HG03342 (cell line): ENCODE results near the gene GNB2.

Source experiments
- ATAC-seq: cut with Tn5 transposase; IDR thresholded peaks from one replicate; pipeline ENCODE4 v1.9.1; 2021; ENCODE audit warnings: mild to moderate bottlenecking, moderate library complexity; ENCODE audit not compliant: unreplicated experiment

The GNB2 gene

DNA sequence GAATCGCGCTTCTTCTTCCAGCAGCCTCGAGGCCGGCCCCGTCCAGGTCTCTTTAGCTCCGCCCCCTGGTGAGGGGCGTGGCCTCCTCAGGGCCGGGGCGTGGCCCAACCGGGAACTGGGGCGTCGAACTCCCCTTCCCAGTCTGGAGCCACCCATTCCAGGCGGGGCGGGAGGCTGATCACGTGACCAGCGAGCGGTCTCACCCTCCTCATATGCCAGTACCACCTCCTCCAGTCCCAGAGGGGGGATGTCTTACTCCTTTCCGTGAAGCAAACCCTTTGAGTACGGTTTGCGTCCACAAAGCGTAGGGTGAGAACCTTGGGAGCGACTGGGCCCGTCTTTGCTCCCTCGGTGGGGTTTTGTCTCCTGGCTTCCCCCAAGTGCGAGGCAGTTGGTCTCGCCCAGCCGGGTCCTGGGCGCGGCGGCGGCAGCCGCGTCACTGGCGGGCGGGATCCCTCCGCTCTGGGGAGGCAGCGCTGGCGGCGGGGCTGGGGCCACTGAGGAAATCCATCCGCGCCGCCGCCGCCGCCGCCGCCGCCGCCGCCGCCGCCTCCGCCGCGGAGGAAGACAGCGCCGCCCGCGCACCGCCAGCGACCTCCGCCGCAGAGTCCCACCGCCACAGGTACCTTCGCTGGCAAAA lies at the start of gene GNB2:
GNB2 (plus strand) TSS at position 439 of the 640 bp plus-strand sequence. CDS start 2,526 bp downstream, outside the sequence.
- peak; percentile 62 for ATAC-seq

DNA sequence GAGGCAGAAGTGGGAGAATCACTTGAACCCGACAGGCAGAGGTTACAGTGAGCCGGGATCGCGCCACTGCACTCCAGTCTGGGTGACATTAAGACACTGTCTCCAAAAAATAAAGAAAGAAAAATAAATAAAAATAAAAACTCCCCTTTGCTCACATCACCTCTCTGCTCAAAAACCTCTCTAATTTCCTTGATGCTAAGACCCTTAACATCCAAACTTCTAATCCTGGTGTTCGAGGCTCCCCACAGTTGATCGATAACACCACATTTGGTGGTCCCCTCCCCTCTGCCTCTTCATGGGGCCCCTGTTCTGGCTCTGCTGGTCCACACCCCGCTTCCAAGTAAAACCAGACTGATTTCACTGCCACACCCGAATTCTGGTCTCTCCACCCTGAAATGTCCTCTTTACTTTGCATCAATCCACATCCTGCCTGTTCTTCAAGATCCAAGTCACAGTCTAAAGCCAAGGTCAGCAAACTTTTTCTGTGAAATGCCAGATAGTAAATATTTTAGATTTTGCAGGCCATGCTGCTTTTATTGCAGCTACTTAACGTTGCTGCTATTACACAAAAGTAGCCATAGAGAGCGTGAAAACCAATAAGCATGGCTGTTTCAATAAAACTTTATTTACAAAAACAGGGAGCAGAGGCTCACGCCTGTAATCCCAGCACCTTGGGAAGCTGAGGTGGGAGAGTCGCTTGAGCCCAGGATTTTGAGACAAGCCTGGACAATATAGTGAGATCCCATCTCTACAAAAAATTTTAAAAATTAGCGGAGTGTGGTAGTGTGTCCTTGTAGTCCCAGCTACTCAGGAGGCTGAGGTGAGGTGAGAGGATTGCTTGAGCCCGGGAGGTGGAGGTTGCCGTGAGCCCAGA lies 49.4 kb upstream of the GNB2 start:
- no peak for ATAC-seq

DNA sequence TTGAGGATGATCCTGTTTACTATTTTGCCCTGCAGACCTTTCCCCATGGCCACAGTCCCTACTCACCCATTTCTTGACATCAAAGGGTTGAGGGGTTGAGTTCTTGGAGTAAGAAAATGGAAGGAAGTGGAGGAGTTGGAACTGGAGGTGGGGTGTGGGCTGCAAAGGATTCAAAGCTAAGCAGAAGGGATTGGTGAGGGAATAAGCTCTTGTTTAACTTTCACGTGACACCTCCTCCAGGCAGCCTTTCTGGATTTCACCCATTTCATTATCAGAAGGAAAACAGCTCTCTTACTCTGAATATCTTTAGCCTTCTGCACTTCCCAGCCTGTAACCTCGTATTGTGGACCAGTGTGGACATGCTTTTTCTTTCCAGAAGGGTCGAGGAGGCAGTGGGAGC lies 47.5 kb upstream of the GNB2 start:
- ATAC-seq: no peak

DNA sequence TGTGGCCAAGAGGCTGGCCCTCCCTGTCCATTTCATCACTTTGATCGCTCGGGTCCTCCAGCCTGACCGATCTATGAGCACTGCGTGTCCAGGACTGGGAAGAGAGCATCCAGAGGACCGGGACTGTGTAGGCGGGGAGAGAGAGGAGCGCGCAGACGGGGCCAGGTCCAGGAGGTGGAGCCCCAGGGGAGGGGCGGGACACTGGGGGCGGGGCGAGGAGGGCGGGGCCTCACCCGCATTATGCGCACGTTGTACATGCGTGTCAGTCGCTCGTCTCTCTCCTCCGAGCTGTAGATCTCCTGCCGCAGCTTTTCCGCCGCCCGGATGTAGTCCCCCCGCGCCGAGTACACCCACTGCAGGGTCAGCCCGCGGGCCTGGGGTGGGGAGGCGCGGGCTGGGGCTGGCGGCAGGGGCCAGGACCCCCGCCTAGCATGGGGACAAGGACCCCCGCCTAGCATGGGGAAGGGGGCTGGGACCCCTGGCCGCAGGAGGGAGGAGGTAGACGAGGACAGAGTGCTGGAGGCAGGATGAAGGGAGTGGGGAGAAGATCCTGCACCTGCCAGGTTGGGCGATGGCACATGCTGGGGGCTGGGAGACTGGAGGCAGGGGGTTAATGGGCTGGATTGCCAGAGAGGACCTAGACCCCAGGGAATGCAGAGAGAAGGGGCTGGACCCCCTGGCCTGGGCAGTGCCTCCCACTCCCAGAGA lies 46.9 kb upstream of the GNB2 start:
- ATAC-seq: peak; percentile 81

DNA sequence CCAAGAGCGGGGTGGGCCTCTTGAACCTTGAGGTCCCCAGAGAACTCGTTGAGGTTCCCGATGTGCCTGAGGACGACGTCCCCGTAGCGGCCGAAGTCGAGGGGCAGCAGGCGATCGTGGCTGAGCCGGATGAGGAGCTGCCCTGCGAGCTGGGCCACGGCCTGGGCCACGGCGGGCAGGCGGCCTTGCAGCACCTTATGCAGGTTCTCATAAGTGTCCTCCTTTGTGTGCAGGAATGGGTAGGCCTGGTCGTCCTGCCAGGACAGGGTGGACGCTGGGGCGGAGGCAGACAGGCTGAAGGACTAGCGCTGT lies 46.3 kb upstream of the GNB2 start:
- ATAC-seq: no peak

DNA sequence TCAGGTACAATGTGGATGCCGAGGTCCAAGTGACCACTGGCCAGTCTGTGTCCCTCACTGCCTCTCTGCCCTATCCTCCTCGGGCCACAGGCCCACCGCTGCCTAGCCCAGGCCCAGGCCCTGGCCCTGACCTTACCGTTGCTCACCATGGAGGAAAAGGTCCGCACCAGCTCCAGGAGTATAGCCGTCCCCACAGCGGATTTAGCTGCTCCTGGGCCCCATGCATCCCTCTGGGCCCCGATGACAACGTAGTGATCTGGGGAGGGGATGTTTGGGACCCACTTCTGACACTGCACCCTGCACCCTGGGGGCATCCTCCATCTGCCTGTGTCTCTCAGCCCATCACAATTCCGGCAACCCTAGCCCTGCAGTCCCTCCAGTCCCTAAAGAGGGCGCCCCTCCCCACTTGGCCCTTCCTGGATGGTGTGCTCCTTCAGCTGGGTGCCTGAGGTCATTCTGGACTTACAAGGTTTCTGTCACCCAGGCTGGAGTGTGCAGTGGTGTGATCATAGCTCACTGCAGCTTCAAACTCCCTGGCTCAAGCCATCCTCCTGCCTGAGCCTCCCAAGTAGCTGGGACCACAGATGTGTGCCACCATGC lies 44.3 kb upstream of the GNB2 start:
- no peak for ATAC-seq

DNA sequence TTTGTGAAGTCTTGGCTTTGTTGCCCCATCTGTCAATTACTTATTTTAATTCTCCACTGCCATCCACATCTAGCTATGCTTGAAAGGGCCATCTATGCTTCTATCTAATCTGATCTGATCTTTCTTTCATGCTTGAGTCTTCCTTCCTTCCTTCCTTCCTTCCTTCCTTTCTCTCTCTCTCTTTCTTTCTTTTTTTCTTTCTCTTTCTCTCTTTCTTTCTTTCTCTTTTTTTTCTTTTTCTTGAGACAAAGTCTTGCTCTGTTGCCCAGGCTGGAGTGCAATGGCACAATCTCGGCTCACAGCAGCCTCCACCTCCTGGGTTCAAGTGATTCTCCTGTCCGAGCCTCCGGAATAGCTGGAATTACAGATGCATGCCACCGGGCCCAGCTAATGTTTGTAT lies 43.5 kb upstream of the GNB2 start:
- no peak for ATAC-seq

DNA sequence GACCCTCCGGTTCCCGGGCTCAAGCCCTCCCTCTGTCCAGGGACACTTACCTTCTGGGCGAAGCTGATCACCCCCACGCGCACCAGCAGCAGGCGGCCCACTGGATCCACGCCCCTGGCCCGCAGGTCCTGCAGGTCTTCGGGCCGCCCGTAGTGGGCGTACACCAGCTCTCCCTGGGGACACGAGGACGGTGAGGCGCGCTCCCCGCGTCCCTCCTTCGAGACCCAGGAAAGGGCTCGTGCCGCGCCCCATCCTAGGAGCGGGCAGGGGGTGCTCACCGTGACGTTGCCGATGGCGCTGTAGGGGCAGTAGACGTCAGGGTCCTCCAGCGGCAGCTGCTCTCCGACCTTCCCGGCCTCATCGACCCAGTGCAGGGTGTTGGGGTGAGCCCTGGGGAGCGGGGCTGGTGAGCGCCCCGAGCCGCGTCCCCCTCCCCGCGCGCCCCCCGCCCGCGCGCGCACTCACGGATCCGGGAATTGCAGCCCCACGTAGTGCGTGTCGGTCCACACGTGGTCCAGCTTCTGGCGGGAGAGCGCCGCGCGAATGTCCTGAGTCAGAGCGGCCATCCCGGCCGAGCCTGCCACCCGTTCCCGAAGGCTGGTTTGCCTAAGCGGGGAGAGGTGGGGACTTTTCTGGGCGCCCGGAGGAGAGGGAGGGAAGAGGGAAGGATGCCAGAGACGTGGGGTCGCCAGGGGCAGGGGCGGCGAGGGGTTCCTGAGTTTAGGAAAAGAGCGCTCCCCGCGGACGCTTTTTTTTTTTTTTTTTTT lies 40.4 kb upstream of the GNB2 start:
- no peak for ATAC-seq

DNA sequence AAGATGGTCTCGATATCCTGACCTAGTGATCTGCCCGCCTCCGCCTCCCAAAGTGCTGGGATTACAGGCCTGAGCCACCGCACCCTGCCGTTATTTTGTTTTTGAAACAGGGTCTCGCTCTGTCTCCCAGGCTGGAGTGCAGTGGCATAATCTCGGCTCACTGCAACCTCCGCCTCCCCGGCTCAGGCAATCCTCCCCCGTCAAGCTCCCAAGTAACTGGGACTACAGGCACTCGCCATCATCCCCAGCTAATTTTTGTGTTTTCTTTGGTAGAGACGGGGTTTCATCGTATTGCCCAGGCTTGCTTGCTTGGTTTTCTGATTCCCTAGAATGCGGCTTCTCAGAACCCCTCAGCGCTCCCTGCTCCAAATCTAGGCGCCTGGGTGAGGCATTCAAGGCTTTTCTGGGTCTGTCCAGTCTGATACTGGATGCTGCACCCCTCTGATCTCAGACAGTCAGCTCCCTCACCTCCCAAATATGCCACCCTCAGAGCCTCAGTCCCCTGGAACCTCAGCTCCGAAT lies 33.5 kb upstream of the GNB2 start:
- ATAC-seq: no peak

DNA sequence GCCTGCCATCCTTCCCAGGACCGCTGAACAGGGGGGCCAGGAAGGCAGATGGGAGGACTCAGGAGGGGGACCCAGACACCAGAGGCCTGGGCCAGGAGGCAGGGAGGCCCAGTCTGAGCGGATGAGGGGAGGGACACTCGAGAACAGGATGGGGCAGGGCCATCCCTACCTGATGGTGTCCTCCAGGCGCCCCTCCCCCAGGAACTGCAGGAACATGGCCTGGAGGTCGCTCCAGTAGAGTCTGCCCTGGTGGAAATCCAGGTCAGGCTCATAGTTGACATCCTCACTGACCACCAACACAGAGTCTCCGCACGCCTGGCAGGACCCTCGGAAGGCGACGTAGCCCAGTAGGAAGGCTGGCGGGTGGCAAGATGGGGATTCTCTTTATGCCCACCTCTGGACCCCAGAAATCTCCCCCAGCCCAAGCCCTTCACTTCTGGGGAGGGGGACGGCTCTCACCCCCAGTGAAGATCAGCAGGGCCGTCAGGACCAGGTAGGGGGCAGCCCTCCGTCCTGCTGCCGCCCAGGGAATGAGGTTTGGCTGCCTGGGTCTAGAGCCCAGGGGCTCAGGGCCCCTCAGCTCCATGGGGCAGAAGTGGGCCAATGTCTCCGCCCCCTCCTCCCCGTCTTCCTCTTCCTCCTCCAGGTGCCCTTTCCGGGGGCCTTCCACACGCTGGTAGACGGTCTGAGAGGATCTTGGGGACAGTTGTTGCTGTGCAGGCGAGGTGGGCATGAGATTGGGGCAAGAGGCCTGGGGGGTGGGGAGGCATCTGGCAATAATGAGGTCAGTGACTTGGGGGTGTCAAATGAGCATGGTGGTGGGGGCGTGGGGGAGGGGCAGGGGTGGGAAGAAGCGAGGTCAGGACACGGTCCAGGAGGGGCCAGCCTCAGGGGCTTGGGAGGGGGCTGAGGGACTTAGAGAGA lies 32.8 kb upstream of the GNB2 start:
- ATAC-seq: no peak

DNA sequence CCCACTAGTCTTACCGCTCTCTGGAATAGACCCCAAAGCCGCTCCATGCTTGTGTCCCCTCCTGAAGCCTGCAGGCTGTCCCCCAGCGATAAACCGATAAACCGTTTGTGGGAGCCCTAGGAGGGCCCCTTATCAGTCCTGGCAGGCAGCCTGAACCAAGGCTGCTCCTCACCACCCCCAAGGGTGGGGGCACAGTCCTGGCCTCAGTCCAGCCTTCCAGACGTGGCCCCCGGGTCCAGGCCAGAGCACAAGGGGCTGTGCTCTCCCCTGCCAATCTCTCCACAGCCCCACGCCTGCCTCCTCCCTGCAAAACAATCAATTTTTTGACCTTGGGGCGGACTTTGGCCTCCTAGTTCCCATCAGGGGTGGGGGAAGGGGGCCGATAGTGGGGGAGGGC lies 32.1 kb upstream of the GNB2 start, which contains the start of gene TFR2:
TFR2 (minus strand) TSS at position 90 of the 397 bp plus-strand sequence; CDS start at position 47, 43 bp downstream.
- no peak for ATAC-seq

DNA sequence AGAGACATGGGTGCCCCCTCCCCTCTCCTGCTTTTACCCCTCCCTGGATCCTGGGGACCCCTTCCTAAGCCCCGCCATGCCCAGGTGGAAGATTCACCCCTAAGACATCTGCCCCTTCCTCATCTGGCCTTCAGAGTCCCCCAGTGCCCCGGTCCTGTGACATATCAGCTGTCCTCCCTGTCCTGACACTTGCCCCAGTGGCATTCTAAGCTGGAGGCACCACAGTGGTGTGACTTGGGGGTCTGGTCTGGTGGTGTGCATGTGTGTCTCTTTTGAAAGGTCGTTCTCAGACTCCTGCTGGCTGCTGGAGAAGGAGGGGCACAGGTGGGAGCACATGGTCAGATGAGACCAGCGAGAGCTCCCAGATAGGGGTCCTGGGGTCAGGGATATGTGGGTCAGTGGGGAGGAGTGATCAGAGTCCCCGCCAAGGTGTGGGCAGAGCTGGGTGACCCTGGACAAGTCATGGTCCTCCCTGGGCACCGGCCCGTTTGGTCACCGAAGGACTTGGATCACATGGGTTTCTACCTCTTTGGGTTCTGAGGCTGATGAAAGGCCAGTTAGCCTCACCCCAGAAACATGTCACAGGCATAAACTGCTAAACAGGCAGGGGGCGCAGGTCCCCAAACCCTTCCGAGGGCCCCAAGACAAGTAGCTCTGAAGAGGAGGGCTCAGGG lies 31.5 kb upstream of the GNB2 start:
- ATAC-seq: no peak

DNA sequence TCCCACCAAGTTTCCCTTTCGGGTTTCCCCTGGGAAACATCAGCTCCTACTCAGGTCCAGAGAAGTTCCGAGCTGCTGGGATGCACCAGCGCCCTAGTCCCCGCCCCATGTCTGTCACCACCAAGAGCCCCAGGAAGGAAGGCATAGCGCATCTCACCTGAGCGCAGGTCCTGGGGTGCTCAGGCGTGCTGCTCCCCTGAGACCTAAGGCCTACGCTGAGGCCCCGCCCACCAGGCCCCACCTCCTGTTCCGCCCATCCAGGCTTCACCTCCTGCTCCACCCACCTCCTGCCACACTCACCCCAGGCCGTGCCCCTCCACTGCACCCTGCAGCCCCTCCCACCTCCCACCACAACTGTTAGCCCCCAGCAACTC lies 31.0 kb upstream of the GNB2 start:
- ATAC-seq: no peak

DNA sequence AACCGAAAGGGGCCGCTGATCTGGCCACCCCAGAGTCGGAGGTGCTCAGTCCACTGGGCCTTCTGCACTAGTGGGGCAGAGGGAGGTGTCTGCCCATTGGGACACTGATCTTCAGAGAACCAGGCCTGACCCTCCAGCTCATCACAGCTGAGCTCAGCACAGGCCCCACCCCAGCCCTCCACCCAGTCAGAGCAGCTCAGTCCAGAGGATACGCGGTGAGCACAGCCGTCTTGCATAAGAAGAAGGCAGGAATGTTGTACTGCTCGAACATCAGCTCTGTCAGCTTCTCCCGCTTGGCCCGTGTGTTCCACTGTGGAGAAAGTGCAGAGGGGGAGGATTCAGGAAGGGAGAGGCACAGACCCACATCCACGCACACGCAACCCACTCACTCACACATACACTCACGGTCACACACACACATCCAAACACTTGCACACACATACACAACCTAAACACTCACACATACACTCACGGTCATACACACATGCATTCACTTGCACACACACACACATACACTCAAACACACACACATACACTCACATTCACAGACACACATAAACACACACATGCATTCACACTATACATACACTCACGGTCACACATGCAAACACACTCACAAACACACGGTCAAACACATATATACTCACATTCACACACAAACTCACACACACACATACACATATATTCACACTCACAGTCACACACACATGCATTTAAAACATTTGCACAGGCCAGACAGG lies 23.5 kb upstream of the GNB2 start:
- no peak for ATAC-seq

DNA sequence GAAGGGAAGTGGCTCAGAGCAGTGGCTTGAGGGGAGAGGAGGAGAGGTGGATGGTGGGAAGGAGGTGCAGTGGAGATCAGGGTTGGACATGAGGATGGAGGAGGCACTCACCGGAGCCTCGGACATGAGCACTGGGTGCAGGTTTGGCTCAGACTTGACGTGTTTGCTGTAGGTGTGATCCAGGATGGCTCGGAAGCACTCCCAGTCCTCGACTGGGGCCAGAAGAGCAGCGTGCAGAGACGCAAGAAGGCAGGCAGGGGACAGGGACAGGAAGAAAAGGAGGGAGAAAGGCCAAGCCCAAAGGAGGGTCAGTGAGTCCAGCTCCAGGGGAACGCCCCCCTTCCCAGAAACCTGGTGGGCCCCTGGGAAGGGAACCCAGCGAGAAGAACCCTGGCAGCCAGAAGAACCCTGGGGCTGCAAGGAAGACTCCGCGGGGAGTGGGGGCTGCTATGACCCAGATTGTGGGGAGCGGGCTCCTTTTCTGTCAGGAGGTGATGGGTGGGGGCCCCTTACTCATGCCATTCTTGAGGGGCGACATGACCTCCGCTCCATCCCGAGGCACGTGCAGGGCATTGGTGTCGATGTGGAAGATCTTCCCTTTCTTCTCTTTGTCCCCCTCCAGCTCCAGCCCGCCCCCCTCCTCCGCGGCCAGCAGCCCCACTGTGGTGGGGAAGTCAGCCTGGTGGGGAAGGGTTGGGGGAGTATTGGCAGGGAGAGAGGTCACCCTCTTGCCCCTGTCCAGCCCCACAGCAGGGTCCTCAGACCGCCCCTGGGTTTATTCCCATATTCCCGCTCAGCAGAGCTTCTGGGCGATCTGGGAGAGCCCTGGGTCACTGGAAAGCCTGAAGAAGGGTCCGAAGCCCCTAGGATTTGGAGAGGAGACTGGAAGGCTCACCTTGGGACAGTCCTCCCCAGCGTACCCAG lies 18.4 kb upstream of the GNB2 start:
- no peak for ATAC-seq

DNA sequence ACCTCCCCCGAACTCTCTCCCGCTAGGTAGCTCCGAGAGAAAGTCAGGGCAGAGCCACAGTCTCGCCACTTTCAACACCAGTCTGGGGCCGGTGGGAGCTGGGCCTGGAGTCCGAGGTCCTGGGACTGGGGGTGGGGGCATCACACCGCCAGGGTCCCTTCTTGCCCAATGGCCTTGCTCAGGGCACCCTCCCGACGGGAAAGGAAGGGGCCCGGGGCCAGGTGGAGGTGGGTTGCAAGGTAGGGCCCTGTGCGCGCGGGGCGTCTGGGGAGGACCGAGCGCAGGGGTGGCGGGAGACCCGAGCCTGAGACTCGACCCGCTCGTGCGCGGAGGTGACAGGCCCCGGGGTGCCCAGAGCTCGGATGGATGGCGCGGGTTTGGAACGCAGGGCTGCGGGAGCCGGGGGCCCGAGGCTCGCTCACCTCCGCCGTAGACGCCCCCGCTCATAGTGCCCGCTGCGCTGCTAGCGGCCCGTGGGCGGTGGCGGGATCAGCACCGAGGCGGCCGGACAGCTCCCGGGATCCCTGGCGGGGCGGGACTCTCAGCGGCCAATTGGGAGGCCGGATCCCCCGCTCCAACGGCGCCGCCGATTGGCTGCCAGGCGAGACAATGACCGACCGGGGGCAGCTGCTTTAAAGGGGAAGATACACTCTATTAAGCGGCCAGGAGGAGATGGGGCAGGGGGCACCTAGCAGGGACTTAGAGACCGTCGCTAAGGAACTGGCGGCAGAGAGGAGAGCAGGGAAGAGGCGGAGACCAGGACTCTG lies 17.4 kb upstream of the GNB2 start, which contains the start of gene ACTL6B:
ACTL6B (minus strand) TSS at position 541 of the 767 bp plus-strand sequence; CDS start at position 447, 94 bp downstream.
- no peak for ATAC-seq
